ENCODE data around the gene NDE1. TPM values are rescaled to one million over a fixed set of nuclear protein-coding genes. Genes with fewer than 3 reads are reported as not detected.
"Not testable (repeated sequence)": the region's sequence is repeated elsewhere in the genome, so short reads cannot be mapped to it uniquely, and the experiment has no call there.

NDE1 gene
- total RNA-seq, 1 donor from 2014 or later = 3.4 TPM

- ATAC-seq (no peak), DNase-seq (ENCODE audit: low spot score) (no peak)
Measured at GRCh38 chr16:15690296-15690695, 40.3 kb downstream of the NDE1 start.

GRCh38 chr16:15691046-15691445 is 41.0 kb downstream of the NDE1 start:
- ATAC-seq = no peak
- no peak for DNase-seq (ENCODE audit: low spot score)

GRCh38 chr16:15692508-15692907 is 42.5 kb downstream of the NDE1 start:
- ATAC-seq; DNase-seq (ENCODE audit: low spot score): not testable (repeated sequence)

DNA sequence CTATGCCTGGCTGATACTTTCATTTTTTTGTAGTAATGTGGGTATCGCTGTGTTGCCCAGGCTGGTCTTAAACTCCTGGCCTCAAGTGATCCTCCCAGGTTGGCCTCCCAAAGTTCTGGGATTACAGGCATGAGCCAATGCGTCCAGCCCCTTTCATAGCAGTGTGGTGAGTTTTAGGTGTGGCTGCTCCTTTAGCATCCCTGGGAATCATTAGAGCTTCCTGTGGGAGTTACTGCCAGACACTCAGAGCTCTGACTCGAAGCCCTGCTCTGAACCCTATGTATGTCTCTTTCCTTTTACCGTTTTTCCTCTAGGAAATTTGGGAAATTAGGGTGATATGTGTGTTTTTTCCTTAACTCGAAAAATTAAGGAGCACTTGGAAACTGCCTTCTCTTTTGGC is 44.5 kb downstream of the NDE1 start:
- DNase-seq (ENCODE audit: low spot score) = no peak
- ATAC-seq = no peak

DNA sequence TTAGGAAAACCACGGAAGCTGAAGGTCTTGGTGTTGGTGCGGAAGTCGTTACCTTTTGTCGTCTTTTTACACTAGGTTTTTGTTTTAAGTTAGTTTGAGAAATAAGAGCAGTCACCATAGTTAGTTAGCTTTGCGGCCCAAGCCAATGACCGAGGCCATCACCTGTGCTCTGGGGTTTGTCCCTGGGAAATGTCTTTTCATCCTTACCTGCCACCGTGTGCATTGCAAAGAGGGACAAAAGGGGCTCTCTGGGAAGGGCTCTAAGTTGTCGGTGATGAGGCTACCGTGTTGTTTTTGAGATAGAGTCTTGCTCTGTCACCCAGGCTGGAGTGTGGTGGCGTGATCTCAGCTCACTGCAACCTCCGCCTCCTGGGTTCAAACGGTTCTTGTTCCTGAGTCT is 49.8 kb downstream of the NDE1 start:
- DNase-seq (ENCODE audit: low spot score) = no peak
- no peak for ATAC-seq

- no peak for ATAC-seq
- DNase-seq (ENCODE audit: low spot score) = no peak
Measured at GRCh38 chr16:15701367-15701766, 51.3 kb downstream of the NDE1 start.

GRCh38 chr16:15701975-15702970 is 52.2 kb downstream of the NDE1 start:
- ATAC-seq (no peak), DNase-seq (ENCODE audit: low spot score) (no peak)

- ATAC-seq = no peak
- no peak for DNase-seq (ENCODE audit: low spot score)
Measured at GRCh38 chr16:15703029-15703736, 53.1 kb downstream of the NDE1 start.

- DNase-seq (ENCODE audit: low spot score) = peak; percentile 71
- ATAC-seq = peak; percentile 98
Measured at GRCh38 chr16:15704545-15704987, 54.5 kb downstream of the NDE1 start.

DNA sequence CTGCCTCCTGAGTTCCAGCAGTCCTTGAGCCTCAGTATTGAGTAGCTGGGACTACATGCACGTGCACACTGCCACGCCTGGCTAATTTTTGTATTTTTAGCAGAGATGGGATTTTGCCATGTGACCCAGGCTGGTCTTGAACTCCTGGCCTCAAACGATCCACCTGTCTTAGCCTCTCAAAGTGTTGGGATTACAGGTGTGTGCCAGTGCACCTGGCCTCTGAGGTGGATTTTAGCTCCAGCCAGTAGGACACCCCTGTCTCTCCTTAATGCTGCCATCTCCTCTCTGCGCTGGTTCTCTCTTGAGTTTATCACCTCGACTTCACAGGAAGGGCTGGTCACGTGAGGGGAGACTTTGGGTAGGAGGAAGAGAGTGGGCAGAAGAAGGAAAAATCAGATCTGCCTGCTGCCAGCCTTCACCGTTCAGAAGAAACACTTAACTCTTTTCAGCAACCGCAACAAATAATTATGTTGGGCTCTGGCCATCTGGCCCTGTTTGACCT is 55.1 kb downstream of the NDE1 start:
- ATAC-seq = no peak
- DNase-seq (ENCODE audit: low spot score) = no peak

DNA sequence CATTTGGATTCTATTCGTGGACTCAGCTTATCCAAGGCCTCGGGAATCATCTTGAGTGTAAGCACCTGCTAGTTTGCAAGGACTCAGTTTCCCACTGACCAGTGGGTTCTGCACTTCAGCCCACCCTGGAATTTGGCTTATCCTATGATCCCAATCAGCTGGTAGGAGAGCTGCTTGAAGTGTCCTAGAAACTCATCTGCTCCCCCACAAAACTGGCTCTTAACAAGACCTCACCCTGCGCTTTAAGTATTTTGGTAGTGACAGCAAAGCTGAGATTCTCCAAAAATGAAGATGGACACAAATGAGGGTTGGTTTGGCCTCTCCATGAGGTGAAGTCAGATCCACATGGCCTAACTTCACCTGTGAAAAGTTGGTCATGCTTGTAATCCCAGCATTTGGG is 57.3 kb downstream of the NDE1 start:
- no peak for ATAC-seq
- no peak for DNase-seq (ENCODE audit: low spot score)

- DNase-seq (ENCODE audit: low spot score) (no peak), ATAC-seq (no peak)
Measured at GRCh38 chr16:15708096-15708495, 58.1 kb downstream of the NDE1 start.

DNA sequence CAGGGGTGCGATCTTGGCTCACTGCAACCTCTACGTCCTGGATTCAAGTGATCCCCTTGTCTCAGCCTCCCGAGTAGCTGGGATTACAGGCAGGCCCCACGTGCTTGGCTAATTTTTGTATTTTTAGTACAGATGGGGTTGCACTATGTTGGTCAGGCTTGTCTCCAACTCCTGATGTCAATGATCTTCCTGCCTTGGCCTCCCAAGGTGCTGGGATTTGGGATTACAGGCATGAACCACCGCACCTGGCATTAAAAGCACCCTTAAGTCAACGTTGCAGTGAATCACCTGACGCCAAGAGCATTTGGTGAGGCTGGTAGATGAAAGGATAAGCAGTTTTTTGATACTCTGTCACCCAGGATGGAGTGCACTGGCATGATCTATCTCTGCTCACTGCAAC is 59.0 kb downstream of the NDE1 start:
- ATAC-seq = no peak

GRCh38 chr16:15714393-15715172 is 64.5 kb downstream of the NDE1 start:
- DNase-seq (ENCODE audit: low spot score) = no peak
- no peak for ATAC-seq

More for the DNA sequence above, 59.0 kb downstream of the NDE1 start:
- no peak for DNase-seq (ENCODE audit: low spot score)

- ATAC-seq = no peak
- no peak for DNase-seq (ENCODE audit: low spot score)
Measured at GRCh38 chr16:15715221-15715620, 65.2 kb downstream of the NDE1 start.

GRCh38 chr16:15716694-15717447 is 66.8 kb downstream of the NDE1 start:
- DNase-seq (ENCODE audit: low spot score) = no peak
- no peak for ATAC-seq

DNA sequence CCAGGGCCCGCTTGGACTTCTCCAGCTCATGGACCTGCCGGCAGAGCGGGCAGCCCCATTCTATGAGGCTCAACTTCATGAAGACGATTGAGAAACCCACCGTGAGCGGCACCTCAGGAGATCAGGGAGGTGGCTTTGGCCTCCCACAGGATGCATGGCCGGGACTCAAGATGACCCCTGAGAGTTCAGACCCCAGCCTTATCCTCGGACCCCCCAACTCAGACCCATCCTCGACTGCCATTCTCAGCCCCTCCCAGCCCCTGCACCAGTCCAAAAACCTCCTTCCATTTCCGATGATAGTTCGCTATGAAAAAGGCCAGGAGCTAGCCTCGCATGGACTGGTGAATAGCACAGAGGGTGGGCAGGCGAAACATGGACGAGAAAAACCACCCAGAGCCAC is 71.0 kb downstream of the NDE1 start:
- no peak for ATAC-seq
- DNase-seq (ENCODE audit: low spot score) = no peak

DNA sequence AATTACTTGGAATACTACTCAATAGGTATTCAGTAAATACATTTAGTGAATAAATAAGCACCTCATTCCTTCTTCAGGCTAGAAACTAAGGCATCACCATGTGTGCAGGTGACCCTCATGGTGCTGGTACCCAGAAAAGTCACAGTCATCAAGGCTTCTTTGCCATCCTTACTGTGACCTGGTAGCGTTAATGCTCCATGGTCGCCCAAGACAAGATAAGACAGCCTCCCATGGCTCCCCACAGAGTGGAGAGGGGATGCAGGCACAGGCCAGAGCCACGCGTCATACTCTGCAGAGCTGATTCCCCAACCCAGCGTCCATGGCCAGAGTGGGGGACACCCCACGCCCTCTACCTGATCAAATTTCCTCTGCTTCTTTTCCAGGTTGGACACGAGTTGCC is 73.8 kb downstream of the NDE1 start:
- ATAC-seq (no peak), DNase-seq (ENCODE audit: low spot score) (no peak)

DNA sequence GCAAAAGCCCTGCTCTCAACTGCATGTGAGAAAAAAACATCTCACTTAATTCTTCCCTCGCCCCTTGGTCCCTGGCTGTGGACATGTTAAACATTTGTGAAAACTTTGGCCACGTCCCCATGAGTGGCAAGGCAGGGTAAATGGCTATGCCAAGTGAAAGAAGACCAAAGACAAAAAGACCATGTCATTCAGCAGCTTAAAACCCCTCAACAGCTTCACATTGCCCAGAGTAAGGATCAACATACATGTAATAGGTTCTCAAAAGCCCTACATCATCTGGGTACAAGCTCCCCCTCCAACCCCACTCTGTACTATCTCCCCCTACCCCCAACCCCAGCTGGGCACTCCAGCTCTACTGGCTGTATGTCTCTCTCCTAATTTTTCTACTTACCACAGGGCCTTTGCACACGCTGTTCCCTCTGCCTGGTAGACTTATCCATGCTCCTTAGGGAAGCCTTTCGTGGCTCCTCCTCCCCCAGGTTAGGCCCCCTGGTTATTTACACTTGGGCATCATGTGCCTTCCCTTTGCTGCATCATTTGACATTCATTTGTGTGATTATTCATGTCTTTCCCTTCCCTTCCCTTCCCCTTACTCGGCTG is 75.7 kb downstream of the NDE1 start:
- no peak for DNase-seq (ENCODE audit: low spot score)
- no peak for ATAC-seq

GRCh38 chr16:15726715-15727114 is 76.7 kb downstream of the NDE1 start:
- ATAC-seq (no peak), DNase-seq (ENCODE audit: low spot score) (no peak)
